HL-60 (cell line): ENCODE data around the gene ANO2.

Experiments used
- DNase-seq, 2 experiments: peaks; one replicate each; pipeline ENCODE4 v3.0.0-alpha.2; 2010 to 2020; ENCODE audit warnings: low read depth in 1 of 2, low spot score in 1 of 2
- H3K27ac ChIP-seq: fragments of 250-450 bp; sonication (Bioruptor Pico); replicated peaks from 2 replicates; pipeline ENCODE4 v1.5.1; 2020; ENCODE audit warnings: mild to moderate bottlenecking, moderate library complexity
- H3K27me3 ChIP-seq: fragments of 250-450 bp; sonication (Bioruptor Pico); 2 replicates; pipeline ENCODE4 v1.5.1; 2021; ENCODE audit warnings: mild to moderate bottlenecking, moderate library complexity; ENCODE audit not compliant: insufficient read depth, poor library complexity, severe bottlenecking
- H3K4me3 ChIP-seq: replicated peaks from 2 replicates; pipeline ENCODE4 v1.5.1; 2011; ENCODE audit warnings: mild to moderate bottlenecking, control low read depth, low read length; ENCODE audit not compliant: insufficient read depth
- CTCF ChIP-seq: IDR thresholded peaks from one replicate; pipeline ENCODE4 v1.5.1; 2011; ENCODE audit warnings: low read length, control low read depth, inconsistent platforms; ENCODE audit not compliant: insufficient read depth
- GABPA ChIP-seq: IDR thresholded peaks from 2 replicates; pipeline ENCODE4 v1.6.1; 2012; ENCODE audit warnings: low read depth
- POLR2AphosphoS5 ChIP-seq: IDR thresholded peaks from 2 replicates; pipeline ENCODE4 v1.6.1; 2012; ENCODE audit warnings: low read depth
- REST ChIP-seq: IDR thresholded peaks from 2 replicates; pipeline ENCODE4 v1.6.1; 2012; ENCODE audit warnings: low read depth; ENCODE audit not compliant: insufficient replicate concordance
- SPI1 ChIP-seq: IDR thresholded peaks from 2 replicates; pipeline ENCODE4 v1.6.1; 2012; ENCODE audit warnings: low read depth, mild to moderate bottlenecking, borderline replicate concordance

Gene ANO2

GRCh38 chr12:5987573-5987972 is 42.5 kb upstream of the ANO2 start:
- Histone ChIP-seq H3K4me3 (no peak overlapping the region), H3K27ac (no peak overlapping the region), H3K27me3 (no peaks in the 10 kb centered on the region)
- no peak for DNase-seq
- TF ChIP-seq POLR2AphosphoS5 (no peak), SPI1 (no peak), GABPA (no peak), CTCF (no peak), REST (no peak)

GRCh38 chr12:5985471-5985870 is 40.4 kb upstream of the ANO2 start:
- no peak overlapping the region for H3K27ac ChIP-seq
- H3K27me3 ChIP-seq = no peaks in the 10 kb centered on the region
- TF ChIP-seq GABPA = no peak
- no peak for TF ChIP-seq REST
- no peak for TF ChIP-seq CTCF
- TF ChIP-seq SPI1 = no peak
- no peak for TF ChIP-seq POLR2AphosphoS5
- no peak for DNase-seq
- no peak overlapping the region for H3K4me3 ChIP-seq

- DNase-seq = no peak
- Histone ChIP-seq H3K27ac (no peak overlapping the region), H3K4me3 (no peak overlapping the region), H3K27me3 (no peaks in the 10 kb centered on the region)
- TF ChIP-seq REST (no peak), POLR2AphosphoS5 (no peak), SPI1 (no peak), CTCF (no peak), GABPA (no peak)
Observed at GRCh38 chr12:5984873-5985272, 39.8 kb upstream of the ANO2 start.
